Stimulated activated CD4-positive, alpha-beta T cell treated with anti-CD3 and anti-CD28 coated beads, TNF-alpha, amount 100 ng/mL, for 4 hours (primary cell): ENCODE measurements around the gene DDX28.

Source experiments
- DNase-seq, 3 experiments: peaks; one replicate each; pipeline ENCODE4 v3.0.0-alpha.2; 2020; ENCODE audit warnings: low read depth in 3 of 3

DDX28 gene, protein sequence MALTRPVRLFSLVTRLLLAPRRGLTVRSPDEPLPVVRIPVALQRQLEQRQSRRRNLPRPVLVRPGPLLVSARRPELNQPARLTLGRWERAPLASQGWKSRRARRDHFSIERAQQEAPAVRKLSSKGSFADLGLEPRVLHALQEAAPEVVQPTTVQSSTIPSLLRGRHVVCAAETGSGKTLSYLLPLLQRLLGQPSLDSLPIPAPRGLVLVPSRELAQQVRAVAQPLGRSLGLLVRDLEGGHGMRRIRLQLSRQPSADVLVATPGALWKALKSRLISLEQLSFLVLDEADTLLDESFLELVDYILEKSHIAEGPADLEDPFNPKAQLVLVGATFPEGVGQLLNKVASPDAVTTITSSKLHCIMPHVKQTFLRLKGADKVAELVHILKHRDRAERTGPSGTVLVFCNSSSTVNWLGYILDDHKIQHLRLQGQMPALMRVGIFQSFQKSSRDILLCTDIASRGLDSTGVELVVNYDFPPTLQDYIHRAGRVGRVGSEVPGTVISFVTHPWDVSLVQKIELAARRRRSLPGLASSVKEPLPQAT

DNA sequence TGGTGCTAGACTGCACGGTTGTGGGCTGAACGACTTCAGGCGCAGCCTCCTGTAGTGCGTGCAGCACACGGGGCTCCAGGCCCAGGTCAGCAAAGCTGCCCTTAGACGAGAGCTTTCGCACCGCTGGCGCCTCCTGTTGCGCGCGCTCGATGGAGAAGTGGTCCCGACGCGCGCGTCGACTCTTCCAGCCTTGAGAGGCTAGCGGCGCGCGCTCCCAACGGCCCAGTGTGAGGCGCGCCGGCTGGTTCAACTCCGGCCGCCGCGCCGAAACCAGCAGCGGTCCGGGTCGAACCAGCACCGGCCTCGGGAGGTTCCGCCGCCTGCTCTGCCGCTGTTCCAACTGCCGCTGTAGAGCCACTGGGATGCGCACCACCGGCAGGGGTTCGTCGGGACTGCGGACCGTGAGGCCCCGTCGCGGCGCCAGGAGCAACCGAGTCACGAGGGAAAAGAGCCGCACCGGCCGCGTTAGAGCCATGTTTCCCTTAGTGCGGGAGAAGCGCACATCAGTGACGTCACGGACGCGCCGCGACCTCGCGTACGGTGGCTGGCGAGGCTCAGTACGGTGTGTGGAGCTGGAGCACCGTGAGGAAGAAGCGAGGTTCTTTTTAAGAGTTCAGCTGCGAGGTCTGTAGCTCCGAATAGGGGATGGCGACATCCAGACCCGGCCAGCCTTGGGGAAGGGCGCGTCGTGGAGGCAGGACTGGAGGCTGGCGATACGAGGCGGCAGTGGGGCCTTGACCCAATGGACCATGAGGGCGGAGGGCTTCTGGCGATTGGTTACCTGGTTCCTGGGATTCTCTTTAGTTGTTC lies at the start of gene DDX28, which contains the start of gene DUS2:
TSS of gene DDX28 (minus strand) at position 505 of the 810 bp plus-strand sequence. CDS start at position 475, 30 bp downstream.
TSS of gene DUS2 (plus strand) at position 557 of the 810 bp plus-strand sequence. CDS start 14,740 bp downstream, outside the sequence.
- peak; percentile 87 to 93 (median 88) for DNase-seq

DNA sequence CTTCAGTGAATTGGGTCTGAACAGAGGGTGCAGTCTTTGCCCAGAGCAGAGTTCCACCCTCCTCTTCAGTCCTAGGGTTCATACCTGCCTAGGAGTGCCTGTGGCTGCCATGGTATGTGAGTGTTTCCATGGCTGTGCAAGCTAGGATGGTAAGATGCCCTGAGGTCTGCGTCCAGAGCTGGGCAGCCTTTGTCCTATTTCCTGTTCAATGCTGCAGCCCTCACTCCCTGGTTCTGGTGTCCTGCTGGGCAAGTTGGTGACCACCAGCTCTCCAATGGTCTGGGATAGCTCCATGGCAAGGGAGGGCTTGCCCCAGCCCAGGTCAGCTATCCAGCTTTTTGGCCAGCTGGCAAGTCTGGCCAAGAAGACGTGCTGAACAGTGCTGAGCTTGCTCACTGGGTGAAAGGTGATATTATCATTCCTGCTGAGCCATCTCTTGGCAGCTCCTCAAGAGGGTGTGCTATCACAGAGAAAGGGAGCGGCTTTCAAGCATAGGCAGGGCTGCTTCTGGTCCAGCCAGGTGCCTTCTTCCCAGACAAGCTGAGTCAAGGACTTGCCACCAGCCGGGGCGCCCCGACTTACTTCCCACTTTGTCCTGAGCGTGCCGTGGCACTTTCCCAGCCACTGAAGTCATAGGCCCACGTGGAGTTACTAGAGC lies 49.1 kb upstream of the DDX28 start:
- no peak for DNase-seq

DNA sequence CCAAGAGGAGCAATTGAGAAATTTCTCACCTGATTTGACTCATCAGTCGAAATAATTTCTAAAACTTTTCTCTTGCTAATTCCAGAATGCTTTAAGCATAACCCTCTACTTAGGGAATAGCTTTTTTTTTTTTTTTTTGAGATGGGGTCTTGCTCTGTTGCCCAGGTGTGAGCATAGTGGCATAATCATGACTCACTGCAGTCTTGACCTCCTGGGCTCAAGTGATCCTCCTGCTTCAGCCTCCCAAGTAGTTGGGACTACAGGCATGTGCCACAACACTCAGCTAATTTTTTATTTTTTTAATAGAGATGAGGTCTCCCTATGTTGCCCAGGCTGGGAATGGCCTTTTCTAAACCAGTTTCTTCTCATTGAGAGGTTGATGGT lies 48.5 kb upstream of the DDX28 start:
- DNase-seq = no peak

DNA sequence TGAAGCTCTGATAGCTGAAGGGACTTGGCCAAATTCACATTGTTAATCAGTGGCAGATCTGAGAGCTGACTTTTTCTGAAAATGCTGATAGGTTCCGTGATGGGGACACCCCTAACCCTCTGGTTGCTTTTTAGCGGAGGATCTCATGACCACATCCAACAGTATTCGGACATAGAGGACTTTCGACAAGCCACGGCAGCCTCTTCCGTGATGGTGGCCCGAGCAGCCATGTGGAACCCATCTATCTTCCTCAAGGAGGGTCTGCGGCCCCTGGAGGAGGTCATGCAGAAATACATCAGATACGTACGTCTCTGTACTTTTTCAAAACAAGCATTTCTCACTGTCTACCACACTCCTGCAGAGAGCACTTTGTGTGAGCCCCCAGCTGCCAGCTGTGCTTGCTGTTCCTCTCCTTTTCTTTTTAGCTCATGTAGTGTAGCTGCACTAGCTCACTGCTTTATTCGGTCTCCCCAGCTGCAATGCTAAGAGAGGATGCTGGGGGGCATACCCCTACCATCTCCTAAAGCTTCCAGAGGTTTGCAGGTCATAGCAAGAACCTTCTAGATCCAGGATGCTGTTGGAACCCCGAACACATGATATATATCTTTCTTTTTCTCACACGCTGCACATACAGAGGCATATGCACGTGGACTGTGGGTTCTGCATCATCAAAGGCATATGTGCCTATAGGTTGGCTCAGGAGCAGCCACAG lies 47.9 kb upstream of the DDX28 start:
- DNase-seq = no peak

DNA sequence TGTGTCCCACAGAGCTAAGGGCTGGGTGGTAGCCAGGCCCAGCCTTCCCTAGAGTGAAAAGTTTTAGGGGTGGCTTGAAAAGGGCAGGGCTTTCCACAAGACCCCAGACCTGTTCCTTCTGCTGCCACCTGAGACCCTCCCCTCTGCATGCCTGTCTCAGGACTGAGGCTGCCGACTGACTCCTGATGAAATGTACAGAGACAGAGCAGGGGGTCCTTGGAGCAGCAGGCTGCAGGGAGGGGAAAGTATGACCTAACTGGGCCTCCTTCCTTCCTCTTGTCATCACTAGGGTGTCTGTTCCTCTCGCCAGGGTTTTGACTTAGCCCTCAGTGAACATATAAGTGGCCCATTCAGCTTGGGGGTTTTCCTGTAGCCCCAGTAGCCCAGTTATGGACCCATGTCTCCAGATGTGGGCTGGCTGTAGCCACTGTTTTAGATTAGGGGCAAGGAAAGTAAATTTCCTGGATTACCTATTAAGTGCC lies 47.3 kb upstream of the DDX28 start:
- no peak for DNase-seq

DNA sequence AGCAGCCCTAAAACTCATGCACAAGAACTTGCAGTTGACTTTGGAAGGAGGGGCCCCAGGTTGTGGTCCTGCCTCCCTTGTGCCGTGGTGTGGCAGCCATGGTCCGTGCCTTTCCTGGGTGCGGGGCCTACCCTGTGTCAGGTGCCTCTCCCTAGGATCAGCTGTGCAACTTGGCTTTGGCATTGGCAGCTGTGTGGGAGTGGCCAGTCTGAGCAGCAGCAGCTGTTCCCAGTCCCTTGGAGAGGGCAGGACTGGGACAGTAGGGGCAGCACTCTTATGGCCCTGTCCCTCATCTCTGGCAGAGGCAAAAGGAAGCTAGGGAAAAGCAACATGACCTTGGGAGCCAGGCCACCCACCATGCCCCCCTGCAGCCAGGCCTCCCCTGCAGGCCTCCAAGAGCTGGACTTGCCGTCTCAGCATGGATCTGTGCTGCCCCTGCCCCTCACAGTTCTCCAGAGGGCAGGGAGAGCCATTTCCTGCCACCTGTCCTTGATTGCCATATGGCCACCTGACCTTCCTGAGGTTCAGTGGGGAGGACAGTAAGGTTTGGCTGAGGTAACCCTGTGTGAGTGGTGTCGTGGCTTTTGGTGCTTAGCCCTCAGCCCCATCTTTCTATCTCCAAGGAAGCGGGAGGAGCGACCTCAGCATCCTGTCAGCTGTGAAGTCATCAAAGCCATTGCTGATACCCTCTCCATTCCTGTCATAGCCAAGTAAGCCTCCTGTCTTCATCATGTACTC lies 46.6 kb upstream of the DDX28 start:
- DNase-seq = no peak

DNA sequence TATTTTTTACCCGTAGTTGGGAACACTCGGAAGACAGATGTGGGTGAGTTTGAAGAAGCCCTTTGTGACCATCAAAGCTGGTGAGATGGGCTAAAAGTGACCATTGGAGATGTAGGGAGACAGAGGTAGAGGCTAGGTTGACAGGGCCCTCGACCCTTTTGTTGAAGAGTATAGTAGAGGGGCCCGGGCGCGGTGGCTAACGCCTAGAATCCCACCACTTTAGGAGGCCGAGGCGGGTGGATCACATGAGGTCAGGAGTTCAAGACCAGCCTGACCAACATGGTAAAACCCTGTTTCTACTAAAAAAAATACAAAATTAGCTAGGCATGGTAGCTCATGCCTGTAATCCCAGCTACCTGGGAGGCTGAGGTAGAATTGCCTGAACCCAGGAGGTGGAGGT lies 45.9 kb upstream of the DDX28 start:
- no peak for DNase-seq

DNA sequence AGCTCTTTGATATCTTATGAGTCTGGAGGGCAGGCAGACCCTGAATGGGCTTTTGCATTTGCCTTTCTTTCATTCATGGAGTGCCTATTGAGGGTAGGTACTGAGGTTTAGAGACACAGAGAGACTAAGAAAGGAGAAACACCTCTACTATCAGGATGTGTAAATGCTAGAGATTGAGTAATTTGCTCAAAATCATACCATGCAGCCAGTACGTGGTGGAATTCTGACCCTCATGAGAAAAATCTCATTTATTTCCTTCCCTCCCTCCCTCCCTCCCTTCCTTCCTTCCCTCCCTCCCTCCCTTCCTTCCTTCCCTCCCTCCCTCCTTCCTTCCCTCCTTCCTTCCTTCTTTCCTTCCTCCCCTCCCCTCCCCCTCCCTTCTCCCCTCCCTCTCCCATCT lies 43.7 kb upstream of the DDX28 start:
- no peak for DNase-seq

DNA sequence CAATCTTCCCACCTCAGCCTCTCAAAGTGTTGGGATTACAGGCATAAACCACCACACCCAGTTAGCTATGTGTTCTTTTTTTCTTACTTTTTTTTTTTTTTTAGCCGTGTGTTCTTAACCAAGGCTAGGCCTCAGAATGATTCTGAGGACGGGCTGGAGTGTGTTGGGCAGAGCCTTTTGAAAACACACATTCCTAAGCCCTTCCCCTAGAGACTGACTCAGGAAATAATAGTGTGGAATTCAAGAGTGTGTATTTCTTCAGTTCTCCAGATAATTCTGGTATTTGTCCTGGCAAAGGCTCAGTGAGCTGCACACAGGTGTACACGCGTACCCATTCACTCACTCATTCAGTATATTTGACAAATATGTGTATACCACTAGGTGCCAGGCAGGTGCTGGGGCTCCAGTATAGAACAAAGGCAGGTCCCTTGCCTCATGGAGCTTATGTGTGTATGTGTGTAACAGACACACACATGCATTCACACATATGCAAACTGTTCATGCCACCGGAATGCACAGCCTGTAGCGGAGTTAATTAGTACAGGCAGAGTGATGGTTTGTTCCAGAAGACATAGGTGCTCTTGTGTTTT lies 42.8 kb upstream of the DDX28 start:
- DNase-seq = no peak

DNA sequence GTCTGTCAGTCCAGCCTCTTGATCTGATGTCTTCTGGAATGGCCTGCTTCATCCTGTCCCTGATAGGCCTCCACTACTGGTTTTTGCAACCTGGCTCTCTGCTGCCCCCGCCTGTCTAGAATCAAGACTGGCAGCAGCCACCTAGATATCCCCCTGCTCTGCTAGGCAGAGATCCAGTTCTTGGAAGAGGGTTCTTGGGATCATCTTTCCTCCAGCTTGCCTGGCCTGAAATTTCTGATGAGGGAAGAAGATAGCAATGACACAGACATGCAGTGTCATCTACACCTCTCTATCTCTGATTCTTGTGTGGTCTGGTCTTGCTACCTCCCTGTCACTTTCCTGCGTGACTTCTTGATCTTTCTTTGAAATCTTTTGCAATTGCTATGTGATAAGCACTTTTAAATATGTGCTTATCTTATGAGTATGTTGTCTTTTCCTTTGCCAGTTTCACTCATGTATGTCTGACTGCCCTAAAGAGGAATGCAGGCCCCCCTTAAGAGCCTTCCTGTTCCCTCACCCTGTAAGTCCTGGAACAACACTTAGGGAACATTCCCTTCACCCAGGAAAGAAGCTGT lies 41.8 kb upstream of the DDX28 start:
- DNase-seq = peak in 2 of 3 experiments; percentile 40 to 53

DNA sequence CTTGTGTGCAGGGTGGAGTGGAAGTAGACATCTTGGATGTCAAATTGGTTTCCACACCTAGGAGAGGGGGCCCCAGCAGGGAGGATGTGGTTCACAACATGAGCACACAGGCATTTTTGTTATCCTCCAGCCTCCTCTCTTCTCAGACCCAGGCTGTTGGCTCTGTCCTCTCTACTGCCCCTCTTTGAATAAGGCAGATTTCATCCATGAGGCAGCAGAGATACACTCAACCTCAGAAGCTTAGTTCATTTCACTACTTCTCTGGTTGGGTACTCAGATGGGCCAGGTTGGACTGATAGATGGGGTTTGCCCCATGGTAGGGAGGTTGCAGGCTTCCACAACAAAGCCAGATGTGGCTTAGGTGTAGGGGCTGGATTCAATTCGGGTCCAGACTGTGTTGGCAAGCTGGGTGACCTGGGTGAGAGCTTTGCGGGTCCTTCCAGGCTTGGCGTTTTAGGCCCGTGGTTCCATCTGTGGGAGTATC lies 39.9 kb upstream of the DDX28 start:
- DNase-seq = no peak

DNA sequence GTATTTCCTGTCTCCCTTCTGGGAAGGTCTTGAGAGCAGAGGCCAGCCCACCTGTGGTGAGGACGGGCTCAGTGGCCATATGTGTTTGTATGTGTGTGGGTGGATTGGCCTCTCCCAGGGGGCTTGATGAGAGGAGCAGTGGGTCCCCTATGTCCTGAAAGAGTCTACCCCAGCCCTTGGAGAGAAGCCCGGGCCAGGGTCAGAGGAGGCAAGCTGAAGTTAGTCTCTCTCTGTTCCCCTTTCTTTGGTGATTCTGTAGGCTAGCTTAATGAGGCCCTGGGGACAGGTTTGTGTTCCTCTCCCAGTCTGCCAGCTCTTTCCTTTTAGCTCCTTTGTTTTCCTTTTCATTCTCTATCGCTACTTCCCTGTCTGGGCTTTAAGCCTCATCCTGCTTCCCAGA lies 38.4 kb upstream of the DDX28 start:
- DNase-seq = no peak

DNA sequence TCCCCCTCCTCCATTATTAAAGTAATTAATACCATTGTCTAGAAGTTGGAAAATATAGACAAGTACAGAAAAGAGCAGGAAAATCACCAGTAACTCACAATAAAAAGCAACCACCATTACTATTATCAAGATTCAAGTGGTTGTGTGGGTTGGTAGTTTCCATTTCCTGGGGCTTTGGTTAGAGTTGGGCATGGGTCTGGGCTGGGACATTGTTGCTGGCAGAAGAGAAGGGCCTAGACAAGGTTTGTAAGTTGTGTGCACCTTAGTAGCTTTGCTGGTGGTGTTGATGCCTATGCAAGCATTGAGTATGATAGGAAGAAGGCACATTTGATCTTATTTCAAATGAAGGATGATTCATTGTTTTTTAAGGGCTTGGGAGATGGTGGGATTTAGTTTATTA lies 36.8 kb upstream of the DDX28 start:
- DNase-seq = no peak

DNA sequence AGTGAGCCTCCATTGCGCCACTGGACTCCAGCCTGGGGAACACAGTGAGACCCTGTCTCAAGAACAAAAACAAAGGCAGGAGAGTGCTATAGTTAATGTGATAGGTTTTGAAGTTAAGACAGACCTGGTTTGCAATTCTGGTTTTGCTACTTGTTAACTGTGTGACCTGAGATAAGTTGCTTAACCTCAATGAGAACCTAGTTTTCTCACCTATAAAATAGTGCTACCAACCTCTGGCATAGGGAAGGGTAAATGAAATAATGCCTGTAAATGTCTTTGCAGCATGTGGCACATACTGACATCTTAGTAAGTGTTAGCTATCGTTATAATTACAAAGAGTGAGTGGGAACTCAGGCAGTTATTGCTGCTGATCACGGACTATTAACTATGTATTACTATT lies 32.4 kb upstream of the DDX28 start:
- no peak for DNase-seq

DNA sequence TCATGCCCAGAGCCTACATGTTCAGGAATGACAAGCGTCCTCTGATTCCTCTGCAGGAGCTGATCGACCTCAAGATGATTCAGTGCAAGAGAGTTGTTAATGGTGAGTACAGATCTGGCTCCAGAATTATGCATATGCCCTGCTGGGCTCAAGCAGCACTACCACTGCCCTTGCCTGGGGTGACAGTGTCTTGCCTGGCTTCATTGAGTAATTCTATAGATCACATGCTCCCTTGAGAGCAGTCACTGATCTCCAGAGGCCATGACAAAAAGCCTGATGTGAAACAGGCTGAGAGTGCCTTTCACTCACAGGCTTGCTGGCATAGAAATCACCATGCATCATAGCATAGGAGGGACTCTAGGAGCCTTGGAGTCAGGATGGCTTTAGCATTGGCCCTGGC lies 26.4 kb upstream of the DDX28 start:
- no peak for DNase-seq

DNA sequence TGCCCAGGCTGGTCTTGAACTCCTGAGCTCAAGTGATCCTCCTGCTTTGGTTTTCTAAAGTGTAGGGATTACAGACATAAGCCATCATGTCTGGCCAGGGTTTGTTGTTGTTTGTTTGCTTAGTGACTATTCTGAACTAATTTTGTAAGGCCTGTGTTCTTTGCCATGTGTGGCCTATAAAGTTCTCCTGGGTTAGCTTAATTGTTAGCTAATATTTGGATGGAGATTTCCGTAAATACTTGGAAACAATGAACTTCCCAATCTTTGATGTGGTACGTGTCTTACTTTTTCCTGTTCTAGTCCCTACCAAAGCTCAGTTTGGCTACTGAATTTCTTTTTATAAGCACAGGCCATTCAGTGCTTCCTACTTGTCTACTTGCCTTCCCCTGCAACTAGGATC lies 25.0 kb upstream of the DDX28 start:
- DNase-seq = no peak

DNA sequence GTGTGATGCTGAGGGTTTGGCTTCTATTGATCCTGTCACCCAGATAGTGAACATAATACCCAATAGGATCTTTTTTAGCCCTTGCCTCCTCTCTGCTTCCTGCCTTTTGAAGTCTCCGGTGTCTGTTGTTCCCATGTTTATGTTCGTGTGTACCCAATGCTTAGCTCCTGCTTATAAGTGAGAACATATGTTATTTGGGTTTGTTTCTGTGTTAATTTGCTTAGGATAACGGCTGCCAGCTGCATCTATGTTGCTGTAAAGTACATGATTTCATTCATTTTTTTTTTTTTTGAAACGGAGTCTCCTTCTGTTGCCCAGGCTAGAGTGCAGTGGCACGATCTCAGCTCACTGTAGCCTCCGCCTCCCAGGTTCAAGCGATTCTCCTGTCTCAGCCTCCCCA lies 23.1 kb upstream of the DDX28 start:
- no peak for DNase-seq

DNA sequence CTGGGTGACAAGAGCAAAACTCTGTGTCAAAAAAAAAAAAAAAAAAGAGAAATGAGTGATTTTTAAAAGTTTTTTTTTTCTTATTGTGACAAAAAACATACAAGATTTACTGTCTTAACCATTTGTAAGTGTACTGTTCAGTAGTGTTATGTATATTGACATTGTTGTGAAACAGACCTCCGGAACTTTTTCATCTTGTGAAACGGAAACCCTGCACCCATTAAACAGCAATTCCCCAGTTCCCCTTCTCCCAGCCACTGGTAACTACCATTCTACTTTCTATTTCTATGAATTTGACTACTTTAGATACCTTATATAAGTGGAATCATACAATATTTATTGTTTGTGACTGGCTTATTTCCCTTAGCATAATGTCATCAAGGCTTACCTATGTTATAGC lies 18.8 kb upstream of the DDX28 start:
- no peak for DNase-seq

DNA sequence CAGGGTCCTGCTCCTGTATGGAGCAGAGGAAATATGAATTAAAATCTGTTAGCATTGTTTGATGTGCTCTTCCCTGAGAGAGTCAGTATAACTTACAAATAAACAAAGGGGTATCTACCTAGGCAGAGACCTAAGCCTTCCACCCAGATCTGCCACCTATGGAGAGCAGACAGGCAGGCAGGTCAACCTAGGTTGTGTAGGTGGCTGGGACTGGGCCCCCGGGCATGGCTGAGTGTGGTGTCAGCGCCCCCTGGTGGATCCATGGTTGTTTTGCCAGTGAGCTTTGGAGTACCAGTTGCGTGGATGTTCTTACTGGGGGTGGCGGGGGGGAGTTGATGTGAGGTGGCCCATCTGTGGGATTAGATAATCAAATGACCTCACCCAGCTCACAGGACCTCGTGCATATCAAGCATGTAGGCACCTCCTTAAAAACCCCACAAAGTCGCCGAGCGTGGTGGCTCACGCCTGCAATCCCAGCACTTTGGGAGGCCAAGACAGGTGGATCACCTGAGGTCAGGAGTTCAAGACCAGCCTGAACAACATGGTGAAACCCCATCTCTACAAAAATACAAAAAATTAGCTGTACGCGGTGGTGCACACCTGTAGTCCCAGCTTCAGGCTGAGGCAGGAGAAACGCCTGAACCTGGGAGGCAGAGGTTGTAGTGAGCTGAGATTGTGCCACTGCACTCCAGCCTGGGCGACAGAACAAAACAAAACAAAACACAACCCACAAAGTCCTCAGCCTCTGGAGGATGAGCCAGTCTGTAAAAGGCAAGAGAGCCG lies 17.7 kb upstream of the DDX28 start:
- peak; percentile 76 to 88 (median 84) for DNase-seq
